GM12874 (cell line): ENCODE results near the gene AKAP6.

ENCODE experiments used
- TF ChIP-seq, protein P1 (sequence below): IDR thresholded peaks from 2 replicates; pipeline ENCODE4 v1.5.1; 2011; ENCODE audit warnings: low read depth, mild to moderate bottlenecking, control low read depth, low read length, moderate library complexity; ENCODE audit not compliant: insufficient read depth

The AKAP6 gene

GRCh38 chr14:32345311-32345791 lies 16.3 kb downstream of the AKAP6 start:
- TF ChIP-seq, protein P1, sequence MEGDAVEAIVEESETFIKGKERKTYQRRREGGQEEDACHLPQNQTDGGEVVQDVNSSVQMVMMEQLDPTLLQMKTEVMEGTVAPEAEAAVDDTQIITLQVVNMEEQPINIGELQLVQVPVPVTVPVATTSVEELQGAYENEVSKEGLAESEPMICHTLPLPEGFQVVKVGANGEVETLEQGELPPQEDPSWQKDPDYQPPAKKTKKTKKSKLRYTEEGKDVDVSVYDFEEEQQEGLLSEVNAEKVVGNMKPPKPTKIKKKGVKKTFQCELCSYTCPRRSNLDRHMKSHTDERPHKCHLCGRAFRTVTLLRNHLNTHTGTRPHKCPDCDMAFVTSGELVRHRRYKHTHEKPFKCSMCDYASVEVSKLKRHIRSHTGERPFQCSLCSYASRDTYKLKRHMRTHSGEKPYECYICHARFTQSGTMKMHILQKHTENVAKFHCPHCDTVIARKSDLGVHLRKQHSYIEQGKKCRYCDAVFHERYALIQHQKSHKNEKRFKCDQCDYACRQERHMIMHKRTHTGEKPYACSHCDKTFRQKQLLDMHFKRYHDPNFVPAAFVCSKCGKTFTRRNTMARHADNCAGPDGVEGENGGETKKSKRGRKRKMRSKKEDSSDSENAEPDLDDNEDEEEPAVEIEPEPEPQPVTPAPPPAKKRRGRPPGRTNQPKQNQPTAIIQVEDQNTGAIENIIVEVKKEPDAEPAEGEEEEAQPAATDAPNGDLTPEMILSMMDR, result no peak

DNA sequence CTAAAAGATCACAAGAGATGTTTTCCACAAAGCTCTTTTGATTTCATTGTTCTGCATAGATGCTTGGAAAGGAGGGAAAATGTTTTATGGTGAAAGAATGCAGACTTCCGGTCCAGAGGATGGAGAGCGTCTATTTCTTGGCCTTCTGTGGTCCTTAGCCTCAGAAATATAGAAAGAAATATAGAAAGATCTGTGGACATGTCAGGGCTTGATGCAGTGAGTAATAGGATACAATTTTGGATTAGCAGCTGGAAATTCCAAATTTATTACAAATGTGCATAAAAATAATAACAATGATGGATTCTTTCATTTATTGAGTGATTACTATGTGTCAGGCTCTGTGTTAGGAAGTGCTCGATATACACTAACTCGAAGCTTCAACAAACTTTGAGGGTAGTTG lies 20.2 kb downstream of the AKAP6 start:
- TF ChIP-seq, protein P1, result no peak

GRCh38 chr14:32350020-32350419 lies 20.9 kb downstream of the AKAP6 start:
- TF ChIP-seq, protein P1, result no peak

GRCh38 chr14:32352631-32353030 lies 23.5 kb downstream of the AKAP6 start:
- TF ChIP-seq, protein P1, result no peak

DNA sequence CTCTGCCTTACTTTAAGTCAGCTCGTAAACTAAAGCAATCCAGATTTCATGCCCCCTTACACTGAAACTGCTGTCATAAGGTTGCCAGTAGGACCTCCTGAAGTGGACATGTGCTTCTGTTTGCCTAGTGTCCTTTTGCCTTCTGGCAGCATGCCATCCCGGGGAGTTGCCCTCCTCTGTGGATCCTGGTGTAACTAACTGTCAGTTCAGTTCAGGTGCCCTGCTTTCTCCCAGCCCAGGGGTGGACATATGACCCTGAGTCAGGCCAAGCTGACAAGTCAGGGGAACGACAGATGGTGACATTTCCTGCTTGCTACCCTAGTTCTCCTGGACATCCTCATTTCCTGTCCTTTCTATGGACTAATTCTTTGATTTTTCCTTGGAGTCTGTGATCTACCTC lies 25.6 kb downstream of the AKAP6 start:
- TF ChIP-seq, protein P1, result no peak

GRCh38 chr14:32358781-32359180 lies 29.7 kb downstream of the AKAP6 start:
- TF ChIP-seq, protein P1, result no peak

GRCh38 chr14:32361674-32362073 lies 32.6 kb downstream of the AKAP6 start:
- TF ChIP-seq, protein P1, result no peak
